Fibroblast of peridontal ligament (primary cell): ENCODE data around the gene HOMER2.
A peak's percentile ranks its signal among the peaks of the same experiment; 100 is the strongest.

Experiments
- DNase-seq: peaks from one replicate; pipeline ENCODE4 v3.0.0-alpha.2; 2010; ENCODE audit errors: extremely low read depth

Gene HOMER2

GRCh38 chr15:82930461-82930860 is 22.1 kb downstream of the HOMER2 start:
- no peak for DNase-seq

GRCh38 chr15:82928711-82929110 is 23.8 kb downstream of the HOMER2 start:
- no peak for DNase-seq

- DNase-seq: no peak
Observed at GRCh38 chr15:82923744-82924143, 28.8 kb downstream of the HOMER2 start.

GRCh38 chr15:82922737-82923136 is 29.8 kb downstream of the HOMER2 start:
- no peak for DNase-seq

GRCh38 chr15:82921939-82922338 is 30.6 kb downstream of the HOMER2 start:
- no peak for DNase-seq

GRCh38 chr15:82921242-82921641 is 31.3 kb downstream of the HOMER2 start:
- DNase-seq: no peak

GRCh38 chr15:82919231-82919886 is 33.2 kb downstream of the HOMER2 start:
- no peak for DNase-seq

GRCh38 chr15:82918607-82919230 is 33.8 kb downstream of the HOMER2 start:
- DNase-seq: no peak

GRCh38 chr15:82918162-82918561 is 34.4 kb downstream of the HOMER2 start:
- DNase-seq: no peak

- DNase-seq: no peak
Observed at GRCh38 chr15:82917249-82917648, 35.3 kb downstream of the HOMER2 start.

- DNase-seq: no peak
Observed at GRCh38 chr15:82916161-82916952, 36.2 kb downstream of the HOMER2 start.

GRCh38 chr15:82914396-82914795 is 38.1 kb downstream of the HOMER2 start:
- DNase-seq: peak; percentile 30

- DNase-seq: no peak
Observed at GRCh38 chr15:82911458-82911857, 41.1 kb downstream of the HOMER2 start.

GRCh38 chr15:82910721-82911120 is 41.8 kb downstream of the HOMER2 start:
- DNase-seq: no peak

GRCh38 chr15:82909080-82909815 is 43.3 kb downstream of the HOMER2 start:
- DNase-seq: no peak

GRCh38 chr15:82907350-82907749 is 45.2 kb downstream of the HOMER2 start:
- no peak for DNase-seq

GRCh38 chr15:82904574-82904973 is 47.9 kb downstream of the HOMER2 start:
- DNase-seq: no peak

GRCh38 chr15:82903511-82903910 is 49.0 kb downstream of the HOMER2 start:
- no peak for DNase-seq

GRCh38 chr15:82901114-82901805 is 51.3 kb downstream of the HOMER2 start:
- no peak for DNase-seq

GRCh38 chr15:82900511-82901060 is 51.9 kb downstream of the HOMER2 start:
- no peak for DNase-seq

GRCh38 chr15:82898961-82899360 is 53.6 kb downstream of the HOMER2 start:
- DNase-seq: no peak
